HT-29 (cell line): ENCODE results near the gene CDKL5. TPM values are rescaled to one million over a fixed set of nuclear protein-coding genes. Genes with fewer than 3 reads are reported as not detected.
"Not testable (repeated sequence)": the region's sequence is repeated elsewhere in the genome, so short reads cannot be mapped to it uniquely, and the experiment has no call there.

ENCODE experiments used
- DNase-seq: peaks from one replicate; pipeline ENCODE4 v3.0.0-alpha.2; 2015; ENCODE audit warnings: low spot score
- total RNA-seq: library from RNA; depleted of rRNA; stranded (reverse); fragments of >200 nt; shearing (Covaris generic); gene quantifications from 2 replicates; pipeline ENCODE4 v1.2.3, GENCODE V29; 2014; rRNA removed

The CDKL5 gene
- total RNA-seq = 1.6 and 3.2 TPM in 2 replicates

DNA sequence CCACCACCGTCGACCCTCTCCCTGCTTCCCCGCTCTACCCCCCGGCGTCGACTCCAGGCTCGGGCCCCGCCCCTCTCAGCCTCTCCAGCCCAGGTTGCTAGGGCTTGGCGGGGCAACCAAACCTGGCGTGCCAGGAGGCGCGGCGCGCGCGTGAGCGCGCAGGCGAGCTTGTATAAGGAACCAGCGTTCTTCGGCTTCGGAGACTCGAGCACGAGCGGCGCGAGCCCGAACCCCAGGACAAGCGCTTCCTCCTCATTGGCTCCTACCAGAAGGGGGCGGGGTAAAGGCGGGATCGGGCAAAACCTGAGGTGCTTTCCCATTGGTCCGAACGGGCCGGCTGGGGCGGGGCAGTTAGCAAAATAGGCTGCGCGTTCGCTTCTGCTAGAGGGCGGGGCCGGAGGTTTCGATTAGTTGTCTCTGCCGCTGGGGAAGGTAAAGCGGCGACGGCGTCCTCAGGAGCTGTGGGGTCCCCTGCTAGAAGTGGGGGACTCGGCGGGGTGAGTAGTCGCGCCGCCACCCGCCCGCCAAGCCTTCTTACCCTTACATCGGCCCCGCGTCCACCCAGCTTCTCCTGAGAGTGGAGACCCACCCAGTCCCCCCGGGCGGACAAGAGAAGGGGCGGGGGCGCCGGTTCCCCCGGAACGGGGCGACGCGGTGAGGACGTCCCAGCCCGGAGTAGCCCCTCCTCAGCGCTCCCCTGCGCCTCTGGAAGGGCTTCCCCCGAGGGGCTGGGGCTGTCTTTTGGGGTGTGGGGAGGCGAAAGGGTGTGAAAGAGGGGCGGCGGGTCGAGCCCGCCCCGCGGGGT, at the start of gene CDKL5:
Gene CDKL5, plus strand, starts transcription at position 410 of the 805 bp plus-strand sequence. CDS start 81,489 bp downstream, outside the sequence.
- DNase-seq = peak; percentile 95

DNA sequence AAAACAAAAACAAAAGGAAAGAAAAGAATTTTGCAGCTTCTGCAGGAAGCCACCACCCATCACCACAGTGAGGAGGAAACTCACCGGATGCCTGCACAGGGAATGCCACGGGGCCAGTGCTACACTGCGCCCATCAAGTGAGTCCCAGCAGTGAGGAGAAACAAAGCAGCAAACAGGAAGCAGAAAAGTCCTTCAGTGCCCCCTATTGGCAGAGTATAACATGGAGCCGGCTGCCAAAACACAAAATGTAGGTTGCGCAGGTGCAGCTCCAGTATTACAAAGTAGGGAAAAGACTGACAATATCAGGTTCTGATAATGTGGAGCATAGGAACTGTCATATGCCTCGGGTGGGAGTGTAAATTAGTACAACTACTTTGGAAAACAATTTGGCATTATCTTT, 47.6 kb upstream of the CDKL5 start:
- DNase-seq = peak; percentile 46

DNA sequence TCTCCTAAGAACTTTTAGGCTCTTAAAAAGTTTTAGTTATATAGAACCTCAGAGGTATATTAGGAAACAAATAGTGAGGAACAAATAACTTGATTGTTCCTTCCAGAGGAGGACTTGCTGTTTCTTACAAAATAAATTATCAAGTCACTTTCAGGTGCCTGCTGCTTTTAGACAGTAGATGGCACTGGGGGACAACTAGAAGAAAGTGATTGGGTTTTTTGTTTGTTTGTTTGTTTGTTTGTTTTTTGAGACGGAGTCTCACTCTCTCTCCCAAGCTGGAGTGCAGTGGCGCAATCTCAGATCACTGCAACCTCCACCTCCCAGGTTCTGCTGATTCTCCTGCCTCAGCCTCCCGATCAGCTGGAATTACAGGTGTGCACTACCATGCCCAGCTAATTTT, 35.4 kb upstream of the CDKL5 start:
- DNase-seq = no peak

DNA sequence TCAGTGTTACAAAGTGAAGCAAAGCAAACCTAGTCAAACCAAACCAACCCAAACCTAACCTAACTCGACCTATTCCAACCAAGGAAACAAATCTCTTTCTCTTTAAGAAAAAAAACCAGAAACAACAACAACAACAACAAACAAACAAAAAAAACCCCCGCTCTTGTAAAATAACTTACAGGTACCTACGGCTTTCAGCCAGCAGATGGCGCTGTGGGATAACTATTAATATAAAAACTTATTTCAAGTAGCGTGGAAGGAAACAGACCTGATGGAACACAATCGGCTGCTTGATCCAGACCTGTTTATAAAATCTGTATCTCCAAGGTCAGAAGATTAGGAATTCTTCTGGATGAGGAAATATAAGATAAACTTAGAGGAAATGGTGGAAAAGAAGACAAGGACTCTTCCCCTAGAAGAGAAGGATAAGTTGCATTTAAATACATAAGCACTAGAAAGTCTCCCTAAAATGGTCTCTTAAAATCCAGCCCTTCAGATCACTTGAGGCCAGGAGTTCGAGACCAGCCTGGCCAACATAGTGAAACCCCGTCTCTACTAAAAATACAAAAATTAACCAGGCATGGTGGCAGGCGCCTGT, 34.4 kb upstream of the CDKL5 start:
- DNase-seq = peak; percentile 72

DNA sequence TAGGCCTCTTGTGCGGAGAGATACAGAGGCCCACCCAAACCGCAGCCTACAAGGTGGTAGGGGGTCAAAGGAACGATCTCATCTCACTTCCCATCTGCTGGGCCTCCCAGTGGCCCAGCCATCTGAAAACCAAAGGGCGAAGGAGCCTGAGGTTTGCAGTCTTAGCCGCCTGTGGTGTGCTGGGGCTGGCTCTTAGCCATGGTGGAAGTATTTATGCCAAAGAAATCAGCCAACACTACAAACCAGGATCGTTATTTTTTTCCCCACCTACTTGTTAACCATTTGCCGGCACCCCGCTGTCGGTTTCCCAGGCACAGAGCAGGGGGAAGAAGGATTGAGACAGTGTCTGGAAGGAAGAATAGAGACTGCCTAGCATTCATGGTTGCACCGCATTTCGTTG, 30.9 kb upstream of the CDKL5 start:
- no peak for DNase-seq

DNA sequence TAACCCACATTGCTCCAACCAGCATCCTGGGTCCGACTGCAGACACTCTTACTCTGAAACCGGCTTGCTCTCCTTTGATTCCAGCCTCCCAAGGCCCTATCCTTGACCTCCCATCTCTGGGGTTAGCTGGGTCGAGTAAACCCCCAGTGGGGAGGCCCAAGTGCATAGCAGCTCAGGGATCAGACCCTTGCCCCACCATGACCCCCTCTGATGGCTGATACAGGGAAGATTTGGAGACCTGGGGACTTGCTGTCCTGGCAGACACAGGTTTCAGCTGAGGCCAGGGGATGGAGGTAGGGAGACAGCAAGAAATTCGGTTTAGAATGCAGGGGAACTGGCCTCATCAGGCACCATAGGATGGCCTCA, 23.6 kb upstream of the CDKL5 start:
- no peak for DNase-seq

DNA sequence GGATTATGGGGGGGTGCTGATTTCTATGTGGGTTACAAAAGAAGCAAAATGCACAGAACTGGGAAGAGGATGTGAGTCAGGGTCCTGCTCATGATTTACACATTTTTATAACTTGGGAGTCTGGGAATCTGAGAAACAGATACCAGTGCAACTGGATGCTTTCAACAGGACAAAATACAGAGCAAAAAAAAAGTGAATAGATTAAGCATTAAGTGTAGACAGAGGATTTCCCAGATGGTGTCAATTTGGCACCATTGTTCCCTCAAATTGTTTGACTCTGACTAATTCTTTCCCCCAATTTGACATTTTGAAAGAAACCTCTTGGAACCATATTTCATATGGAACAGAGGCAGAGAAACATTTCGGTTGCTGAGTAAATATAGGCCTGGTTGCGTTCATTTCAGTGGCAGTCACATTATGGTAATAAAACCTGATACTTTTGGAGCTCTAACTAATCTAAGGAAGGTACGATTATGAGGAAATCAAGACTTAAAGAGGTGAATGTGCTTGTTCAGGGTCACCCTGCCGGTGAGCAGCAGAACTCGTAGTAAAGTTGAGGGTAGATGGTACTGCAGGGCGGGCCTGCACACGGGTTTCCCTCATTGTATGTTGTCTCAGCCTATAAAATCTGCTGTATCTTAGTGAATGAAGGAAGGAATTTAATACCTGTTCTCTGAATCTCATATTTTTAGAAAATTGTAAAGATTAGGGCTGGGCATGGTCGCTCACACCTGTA, 18.7 kb upstream of the CDKL5 start:
- DNase-seq = no peak

DNA sequence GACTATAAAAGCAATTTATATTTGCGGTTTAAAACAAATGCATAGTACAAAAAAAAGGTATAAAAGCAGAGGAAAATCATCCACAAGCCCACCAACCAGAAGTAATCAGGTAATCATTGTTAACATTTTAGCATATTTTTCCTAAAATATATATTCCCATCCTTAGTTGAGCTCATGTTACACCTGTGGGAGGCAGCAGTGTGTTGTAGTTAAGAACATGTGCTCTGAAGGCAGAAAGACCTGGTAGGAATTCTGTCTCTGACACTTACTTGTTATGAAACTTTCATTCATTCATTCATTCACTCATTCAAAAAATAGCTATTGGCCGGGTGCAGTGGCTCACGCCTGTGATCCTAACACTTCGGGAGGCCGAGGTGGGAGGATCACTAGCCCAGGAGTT, 15.4 kb upstream of the CDKL5 start:
- no peak for DNase-seq

DNA sequence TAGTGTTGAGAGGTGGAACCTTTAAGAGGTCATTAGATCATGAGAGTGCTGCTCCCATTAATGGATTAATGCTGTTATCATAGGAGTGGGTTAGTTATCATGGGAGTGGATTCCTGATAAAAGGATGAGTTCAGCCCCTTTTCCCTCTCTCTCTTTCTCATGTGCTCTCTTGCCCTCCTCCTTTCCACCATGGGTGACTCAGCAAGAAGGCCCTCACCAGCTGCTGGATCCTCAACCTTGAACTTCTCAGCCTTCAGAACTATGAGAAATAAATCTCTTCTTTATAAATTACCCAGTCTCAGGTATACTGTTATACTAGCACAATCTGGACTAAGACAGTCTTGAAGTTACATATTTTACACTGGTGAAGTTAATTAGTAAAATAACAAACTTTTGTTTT, 10.0 kb upstream of the CDKL5 start:
- no peak for DNase-seq

DNA sequence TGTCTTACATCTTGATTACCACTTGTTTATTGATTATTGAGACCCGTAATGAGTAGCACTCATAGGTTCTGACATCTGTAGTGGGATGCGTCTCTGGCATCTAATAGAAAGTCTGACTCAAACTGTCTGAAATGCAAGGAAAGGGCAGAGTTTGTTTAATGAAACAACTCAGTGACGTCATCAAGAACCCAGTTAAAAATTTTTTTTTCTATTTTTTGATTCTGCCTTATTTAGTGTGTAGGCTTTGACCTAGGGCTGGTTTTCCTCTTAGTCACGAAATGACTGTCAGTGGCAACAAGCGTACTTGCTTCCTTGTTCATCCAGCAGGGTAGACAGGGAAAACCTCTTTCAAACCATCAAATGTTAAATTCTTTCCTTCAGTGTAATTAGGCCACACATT, 3.1 kb upstream of the CDKL5 start:
- no peak for DNase-seq

DNA sequence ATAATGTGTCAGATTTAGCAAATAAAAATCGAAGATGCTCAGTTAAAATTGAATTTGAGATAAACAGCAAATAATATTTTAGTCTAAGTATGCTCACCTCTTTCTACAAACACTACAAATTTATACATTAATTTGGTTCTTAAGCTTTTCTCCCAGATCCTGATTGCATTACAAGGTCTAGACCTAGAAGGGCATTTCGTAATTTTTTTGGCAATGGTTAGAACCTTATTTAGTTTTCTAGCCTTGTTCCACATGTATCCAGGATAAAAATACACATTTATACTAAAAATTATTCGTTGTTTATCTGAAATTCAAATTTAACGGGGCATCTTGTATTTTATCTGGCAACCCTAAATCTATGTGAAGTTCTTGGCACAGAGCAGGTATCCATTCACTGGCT, 2.5 kb upstream of the CDKL5 start:
- no peak for DNase-seq

DNA sequence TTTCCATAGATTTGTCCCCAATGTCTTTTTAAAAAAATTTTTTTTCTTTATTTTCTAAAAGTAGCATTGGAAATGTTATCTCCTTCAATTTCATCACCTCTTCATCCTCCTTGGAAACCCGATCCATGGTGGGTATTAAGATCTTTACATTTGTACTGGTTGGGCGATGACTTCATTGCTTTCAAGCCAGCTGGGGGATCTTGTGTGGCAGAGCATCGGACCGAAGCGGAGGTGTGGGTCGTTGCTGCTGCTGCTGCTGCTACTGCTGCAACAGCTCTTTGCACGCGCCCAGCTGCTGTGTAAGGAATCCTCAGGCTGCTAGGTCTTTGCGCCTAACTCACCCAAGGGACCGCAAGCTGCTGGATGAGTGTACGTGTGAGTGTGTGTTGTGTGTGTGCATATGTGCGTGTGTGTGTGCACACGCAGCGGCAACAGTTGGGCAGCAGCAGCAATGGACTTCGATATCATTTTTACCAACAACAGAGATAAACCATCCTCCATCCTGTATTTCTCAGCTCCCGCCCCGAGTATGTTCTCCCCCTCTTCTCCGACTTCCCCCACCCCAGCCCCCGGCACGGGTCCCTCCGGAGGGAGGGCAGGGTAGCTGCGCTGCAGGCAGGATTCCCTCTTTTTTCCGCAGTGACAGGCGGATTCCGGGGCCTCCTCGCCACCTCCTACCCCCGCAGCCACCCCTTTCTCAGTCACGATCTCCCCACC, 768 bp upstream of the CDKL5 start:
- peak; percentile 17 for DNase-seq

DNA sequence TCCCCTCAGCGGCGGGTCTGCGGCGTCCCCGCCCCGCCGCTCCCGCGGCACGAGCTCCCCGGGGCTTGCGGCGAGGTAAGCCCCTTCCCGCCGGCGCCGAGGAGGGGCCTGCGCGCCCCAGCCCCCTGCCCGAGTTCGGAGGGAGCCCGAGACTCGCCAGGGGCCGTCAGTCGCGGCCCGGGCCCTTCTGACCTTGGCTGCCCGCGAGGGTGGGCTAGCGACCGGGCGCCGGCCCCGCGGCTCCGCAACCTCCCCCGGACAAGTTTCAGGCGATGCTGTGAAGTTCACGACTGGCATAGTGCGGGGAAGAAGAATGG, 554 bp downstream of the CDKL5 start:
- no peak for DNase-seq

DNA sequence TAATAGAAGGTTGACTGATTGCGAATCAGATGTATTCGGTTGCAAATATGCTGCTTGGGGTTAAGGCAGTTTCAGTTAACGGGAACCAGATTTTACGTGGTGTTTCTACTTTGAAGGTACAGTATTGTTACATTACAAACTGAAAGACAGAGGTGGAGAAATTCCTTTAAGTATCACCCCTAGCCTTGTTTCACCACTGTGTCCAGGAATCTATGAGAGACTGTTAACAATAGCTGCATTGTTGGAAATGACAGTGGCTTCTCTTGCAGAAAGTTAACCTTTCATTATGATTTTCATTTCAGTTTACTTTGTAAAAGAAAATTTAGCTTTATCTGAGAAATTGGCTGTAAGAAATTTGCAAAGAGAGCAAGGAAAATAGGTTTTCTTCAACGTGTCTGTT, 2.6 kb downstream of the CDKL5 start:
- DNase-seq = peak; percentile 12

DNA sequence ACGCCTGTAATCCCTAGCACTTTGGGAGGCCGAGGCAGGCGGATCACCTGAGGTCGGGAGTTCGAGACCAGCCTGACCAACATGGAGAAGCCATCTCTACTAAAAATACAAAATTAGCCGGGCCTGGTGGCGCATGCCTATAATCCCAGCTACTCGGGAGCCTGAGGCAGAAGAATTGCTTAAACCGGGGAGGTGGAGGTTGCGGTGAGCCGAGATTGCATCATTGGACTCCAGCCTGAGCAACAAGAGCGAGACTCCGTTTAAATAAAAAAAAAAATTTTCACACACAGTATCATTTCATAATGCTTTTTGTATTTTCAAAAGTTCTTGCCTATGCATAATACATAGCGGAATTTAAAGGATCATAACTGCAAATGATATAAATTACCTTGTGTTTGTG, 7.9 kb downstream of the CDKL5 start:
- not testable (repeated sequence) for DNase-seq

DNA sequence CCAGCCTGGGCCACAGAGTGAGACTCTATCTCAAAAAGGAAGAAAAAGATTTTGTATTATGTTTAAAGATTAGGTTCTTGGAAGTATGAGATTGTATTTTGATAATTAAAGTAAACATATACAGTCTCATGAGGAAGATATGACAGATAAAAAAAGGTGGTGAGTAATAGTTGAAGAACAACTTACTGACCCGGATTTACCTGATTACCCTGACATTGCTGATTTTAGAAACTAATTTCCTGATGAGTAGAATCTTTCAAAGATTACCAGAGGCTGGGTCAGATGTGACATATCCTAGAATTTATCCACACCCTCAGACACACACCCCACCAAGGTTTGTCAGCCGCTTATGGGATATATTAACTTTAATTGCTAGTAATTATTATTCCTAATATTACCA, 9.5 kb downstream of the CDKL5 start:
- no peak for DNase-seq

DNA sequence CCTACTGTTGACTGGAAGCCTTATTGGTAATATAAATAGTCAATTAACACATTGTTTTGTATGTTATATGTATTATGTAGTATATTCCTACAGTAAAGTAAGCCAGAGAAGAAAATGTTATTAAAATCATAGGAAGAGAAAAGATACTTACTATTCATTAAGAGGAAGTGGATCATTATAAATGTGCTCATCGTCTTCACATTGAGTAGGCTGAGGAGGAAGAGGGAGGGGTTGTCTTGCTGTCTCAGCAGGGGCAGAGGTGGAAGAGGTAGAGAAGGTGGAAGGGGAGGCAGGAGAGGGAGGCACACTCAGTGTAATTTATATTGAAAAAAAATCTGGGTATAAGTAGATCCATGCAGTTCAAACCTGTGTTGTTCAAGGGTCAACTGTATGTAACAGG, 10.6 kb downstream of the CDKL5 start:
- no peak for DNase-seq

DNA sequence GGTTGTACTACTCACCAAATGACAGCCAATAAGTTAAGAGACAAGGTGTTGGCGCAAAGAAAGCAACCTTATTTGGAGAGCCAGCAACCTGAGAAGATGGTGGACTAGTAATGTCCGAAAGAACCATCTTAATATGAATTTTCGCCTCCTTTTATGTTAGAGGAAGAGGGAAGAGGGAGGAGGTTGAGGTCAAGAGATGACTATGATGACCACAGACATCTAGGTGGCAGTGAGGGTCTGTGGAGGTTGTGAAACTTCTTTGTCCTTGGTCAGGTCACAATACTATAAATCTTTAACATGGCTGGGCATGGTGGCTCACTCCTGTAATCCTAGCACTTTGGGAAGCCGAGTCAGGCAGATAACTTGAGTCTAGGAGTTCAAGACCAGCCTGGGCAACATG, 15.4 kb downstream of the CDKL5 start:
- DNase-seq = no peak

DNA sequence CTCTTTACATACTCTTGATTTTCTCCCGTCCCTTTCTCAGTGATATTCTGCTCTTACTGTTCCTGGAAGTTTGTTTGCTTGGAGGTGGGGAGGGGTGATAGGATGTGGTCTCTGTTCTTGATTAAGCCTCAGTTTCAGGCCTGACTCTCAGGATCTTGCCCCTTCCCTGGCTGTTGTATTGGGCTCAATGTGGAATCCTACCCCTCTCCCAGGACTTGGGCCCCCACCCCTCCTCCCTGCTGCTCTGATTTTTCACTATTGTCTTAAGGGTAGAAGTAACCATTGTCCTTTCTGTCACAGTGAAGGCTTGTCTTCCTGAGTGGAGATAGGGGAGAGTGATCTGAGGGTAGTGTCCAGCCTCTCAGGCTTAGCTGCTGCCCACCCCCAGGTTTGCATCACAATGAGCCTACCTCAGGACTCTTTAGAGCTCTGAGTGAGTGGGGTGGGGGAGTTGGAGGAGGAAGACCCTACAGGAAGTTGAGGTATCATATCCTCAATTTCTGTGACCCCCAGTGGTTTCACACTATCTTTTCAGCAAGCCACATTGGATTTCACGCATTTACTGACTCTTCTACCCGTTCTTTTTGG, 16.5 kb downstream of the CDKL5 start:
- no peak for DNase-seq

DNA sequence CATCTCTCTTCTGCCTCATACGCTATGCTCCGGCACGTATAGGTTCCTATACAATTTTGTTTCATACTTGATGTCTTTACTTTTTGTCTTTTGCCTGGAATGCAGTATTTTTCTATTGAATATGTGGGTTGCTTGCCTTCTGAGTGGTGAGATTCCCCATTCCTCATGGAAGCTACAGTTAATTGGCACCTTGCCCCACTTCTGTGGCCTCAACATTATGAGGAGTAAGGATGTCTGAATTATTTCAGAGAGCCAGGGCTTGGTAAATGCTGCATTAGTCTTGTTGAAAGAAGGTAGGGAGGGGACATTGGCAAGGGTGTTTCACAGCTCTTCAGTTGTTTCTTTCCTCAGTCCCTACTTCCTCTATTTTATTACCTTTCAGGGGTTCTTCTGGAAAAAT, 23.0 kb downstream of the CDKL5 start:
- DNase-seq = no peak

DNA sequence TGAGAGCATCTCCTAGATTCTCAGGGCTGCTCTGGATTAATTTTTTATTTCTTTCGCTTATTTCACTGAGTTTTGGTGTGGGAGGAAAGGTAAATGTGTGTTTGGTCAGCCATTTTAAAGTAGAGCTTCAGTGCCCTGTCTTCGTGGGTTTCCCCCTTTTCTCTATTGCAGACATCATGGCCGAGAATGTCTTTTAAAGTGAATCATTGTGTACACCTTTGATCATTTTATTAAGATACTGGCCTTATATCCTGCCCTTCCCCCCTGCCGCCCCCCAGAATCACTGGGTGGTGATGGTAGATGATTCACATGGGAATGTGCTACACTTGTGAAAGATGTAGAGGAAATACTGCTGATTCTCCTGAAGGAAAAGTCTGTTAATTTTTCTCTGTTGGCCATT, 23.8 kb downstream of the CDKL5 start:
- DNase-seq = no peak

DNA sequence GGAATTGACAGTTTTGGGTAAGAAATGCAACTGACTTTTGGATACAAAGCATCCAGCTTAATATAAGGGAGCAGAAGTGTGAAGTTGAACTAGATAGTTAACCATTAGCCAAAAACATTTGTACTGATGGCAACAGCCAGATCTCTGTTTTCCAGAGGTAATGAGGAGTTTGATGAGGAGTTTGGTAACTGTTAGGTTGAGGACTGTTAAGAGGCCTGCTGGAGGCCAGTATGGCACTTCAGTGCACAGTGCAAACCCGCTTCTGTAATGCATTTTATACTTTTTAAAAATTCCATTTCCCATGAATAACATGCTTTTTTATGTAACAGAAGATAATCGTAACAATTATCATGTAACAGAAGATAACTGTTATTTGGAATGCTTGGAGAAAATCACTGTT, 30.0 kb downstream of the CDKL5 start:
- no peak for DNase-seq
